ENCODE measurements around the gene PLXNC1.

PLXNC1 gene

DNA sequence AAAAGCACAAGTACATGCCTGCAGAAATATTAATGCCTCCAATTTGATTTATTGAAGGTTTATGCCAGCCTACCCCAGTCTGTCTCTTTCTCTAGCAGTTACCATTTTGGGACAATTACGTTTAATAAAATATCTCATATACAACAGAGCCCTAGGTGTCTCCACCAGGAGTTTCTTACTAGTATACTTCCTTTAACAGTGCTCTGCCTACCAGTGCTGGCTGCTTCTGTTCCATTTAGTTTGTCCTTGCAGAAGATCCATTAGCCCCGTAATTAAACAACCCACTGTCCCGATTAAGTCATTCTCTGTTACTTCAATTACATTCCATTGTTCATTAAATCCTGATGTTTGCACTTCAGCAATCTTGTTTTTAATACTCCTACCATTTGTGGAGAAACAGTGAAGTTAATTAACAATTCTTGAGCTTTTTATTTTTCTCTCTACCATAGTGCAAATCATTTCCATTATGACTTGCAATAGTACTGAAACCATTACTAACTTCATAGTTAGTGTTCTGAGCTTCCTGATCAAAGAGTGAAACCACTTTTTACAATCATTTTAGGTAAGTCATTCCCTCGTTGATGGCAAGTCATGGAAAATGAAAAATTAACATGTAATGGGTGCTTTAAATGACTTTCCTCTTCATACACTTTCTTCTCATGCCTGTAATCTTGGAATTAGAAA is 121.1 kb downstream of the PLXNC1 start:
- no peak for DNase-seq

DNA sequence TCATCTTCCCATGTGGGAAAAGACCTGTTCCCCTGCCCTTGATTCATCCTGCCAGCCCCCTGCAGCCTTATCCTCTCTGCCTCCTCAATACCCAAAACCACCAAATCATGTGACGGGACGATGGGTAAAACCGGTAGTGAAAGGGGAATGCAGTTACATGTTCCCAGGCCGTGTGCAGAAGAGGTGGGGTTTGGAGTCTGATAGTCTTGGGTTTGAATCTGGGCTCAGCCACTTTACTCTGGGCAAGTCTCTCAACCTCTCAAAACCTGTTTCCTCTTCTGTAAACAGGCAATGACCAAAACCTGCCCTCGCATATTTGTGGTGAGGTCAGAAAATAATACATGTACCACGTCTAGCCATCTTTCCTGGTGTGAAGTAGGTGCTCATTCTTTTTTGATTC is 123.0 kb downstream of the PLXNC1 start:
- no peak for DNase-seq

DNA sequence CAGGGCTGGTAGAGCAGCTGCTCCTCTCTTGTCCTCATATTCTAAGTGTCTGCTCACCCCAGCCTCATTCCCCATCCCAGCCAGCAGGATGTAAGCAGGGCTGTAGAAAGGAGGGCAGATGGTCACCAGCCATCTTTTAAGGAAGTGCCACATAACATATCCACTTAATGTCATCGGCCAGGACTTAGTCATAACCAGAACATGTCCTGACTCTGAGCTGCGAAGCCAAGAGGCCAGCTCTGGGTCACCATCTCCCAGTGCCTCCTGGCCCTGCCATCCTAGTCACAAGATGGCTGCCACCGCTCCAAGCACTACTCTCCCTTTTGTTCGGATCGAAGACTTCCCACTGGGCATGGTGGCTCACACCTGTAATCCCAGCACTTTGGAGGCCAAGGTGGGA is 123.9 kb downstream of the PLXNC1 start:
- no peak for DNase-seq

DNA sequence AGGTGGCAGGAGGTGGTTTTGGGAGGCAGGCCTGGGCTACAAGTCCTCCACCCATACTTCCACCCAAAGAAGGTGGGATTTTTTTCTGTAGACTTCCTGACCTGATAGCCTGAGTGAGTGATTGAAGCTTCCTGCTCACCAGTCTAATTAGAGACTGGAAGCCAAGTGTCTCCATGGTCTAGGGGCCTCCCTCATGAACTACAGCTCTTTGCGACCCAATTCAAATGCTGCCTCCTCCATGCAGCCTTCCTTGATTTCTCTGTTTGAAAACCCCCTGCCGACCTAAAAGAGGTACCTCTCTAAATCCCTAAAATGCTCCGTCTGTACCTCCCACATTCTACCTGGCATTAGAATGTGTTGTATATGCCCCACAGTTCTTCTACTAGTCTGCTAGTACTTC is 124.9 kb downstream of the PLXNC1 start:
- DNase-seq, result no peak

DNA sequence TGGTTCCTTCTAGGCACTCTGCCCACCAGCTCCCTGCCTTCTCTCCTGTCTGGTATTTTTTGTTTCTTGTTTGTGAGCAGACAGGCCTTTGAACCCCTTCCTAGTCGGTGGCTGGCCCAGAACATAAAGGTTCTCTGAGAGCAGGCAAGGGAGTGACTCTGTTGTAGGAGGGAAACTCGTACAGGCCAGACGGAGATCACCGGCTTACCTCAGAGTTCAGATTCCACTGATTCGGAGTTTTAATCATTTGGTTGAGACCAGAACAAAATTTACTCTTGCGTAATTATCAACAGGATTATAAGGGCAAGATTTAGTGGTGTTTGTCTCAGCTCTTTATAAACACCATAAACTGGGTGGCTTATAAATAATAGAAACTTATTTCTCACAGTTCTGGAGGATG is 128.3 kb downstream of the PLXNC1 start:
- no peak for DNase-seq

DNA sequence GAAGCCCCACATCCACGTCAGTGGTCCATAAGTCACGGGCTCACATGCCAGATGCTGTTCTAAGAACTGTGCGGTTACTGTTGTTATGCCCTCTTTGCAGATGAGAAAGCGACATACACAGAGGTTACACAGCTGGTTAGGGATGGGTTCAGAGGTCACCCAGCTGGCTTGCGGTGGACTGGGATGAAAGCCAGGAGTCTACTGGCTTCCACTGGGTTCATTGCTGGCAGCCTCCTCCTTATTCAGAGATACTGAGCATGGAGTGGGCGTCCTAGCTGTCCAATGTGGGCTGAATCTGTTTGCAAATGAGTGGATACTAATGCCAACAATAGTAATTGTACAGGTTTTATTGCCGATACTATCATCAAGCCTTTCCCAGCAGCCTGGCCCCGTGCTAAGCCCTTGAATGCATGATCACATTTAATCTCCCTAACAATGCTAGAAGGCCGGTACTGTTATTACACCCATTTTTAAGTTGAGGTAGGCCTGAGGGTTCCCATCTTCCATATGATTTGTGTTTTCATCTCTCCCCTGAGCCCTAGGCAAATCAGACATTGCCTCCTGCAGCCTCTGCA is 129.1 kb downstream of the PLXNC1 start:
- DNase-seq, result no peak

DNA sequence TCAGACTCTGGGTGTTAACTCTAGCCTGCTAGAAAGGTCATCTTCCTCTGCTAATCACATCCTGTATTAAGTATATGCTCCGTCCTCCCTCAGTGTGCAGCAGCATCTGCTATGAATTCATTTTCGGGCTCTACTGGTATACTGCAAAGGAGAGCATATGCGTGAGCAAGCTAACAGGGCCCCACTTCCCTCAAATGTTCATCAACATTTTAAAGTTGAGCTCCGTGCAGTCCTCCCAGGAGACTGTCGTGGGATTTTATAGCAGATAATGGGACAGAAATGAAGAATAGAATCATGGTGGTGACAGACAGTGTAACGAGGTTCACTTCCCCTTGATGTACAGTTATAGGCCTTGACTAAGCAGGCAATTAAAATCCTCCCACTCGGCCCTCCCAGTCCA is 131.7 kb downstream of the PLXNC1 start:
- DNase-seq, result no peak

DNA sequence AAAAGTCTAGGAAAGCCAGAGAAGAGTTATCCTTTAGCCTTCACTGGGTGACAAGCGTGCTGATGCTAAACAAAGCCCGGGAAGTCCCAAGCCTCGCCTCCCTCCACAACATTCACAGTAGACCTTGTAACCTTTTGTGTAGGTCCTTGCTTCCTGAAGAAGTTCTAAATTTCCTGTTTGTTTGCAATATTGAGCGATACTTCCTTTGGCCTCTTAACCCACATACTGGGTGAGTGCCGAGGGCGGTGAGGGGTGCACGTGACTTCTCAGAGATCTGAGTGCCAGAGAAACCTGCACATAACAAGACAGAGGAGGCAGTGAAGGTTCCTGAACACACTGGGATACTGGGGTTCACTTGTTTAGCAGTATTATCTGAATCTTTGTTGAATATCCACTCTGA is 134.3 kb downstream of the PLXNC1 start:
- DNase-seq, result peak; percentile 34

DNA sequence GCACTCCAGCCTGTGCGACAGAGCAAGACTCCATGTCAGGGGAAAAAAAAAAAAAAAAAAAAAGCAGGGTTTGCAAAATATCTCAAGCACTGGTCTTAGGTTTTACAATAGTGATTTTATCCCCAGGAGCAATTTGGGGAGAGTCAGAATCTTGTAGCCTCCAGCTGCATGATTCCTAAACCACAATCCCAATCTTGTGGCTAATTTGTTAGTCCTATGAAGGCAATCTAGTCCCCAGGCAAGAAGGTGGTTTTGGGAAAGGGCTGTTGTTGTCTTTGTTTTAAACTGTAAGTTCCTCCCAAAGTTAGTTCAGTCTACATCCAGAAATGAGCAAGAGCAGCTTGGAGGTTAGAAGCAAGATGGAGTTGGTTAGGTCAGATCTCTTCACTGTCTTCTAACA is 135.7 kb downstream of the PLXNC1 start:
- no peak for DNase-seq

DNA sequence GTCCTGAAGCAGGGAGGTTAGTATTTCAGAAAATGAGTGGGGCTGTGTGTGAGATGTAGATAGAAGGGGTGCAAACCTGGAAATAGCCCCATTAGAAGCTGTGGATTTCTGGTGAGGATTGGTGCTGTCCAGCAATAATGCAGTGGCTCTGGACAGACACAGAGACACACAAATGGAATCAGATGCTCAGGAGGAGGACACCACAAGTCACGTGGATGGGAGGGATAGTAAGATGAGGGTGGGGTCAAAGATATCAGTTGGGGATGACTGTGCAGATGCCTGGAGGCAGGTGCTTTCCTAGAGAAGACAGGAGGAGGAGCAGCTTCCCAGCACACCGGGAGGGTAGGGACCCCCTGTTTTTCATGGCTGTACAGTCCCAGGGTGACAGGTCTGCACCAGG is 136.5 kb downstream of the PLXNC1 start:
- DNase-seq, result no peak

DNA sequence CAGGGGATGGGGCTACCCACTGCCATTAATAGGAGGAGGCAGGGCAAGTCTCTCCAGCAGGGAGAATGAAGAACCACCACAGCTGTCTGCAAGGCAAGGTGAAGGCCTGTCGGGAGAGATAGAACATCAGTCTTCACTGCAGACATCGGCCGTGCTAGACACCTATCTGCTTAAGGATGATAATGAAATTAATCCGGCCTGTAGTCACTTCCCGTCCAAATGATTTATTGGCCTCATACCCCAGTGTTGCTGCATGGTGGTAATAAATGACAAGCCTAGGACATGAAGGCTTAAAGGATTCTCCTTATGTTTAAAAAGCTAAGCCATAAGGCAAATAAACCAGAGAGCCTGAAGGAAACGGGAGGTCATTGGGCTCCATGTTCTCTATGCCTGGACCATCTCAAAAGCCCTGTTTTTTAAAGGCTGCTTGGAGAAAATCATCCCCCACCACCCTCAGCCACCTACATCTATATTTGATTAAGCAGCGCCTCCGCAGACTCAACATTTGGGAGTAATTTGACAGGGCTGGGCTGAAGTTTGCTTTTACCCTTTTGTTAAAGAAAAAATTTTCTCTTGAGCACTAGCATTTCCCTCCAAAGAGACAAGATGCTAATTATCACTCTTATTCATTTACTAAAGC is 137.7 kb downstream of the PLXNC1 start:
- no peak for DNase-seq

DNA sequence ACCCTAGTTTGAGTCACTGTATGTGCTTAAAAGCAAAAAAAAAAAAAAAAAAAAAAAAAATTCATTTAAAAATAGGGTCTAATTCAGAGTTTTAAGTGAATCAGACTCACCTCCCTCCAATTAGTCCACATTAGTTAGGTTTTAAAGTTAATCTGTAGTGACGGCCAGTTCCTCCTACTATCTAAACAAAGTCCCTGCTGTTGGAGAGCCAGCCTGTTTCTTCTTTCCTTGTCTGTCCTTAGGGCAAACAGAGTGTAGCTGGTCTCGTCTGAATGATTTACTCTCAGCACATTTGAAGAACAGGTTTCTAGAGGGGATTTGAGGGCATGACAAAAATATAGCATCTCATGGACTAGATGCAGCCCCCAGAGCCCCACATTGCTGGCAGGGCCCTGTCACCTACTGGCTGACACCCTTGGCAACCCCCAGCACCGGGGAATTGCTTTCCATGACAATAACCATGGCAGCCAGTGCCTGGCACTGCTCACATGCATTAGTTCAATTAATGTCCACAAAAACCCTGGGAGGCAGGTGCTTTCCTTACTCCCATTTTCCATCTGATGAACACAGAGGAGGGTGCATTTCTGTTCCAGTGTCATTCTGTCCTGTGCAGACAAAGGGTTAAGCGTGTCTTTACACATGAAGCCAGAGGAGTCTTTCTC is 138.3 kb downstream of the PLXNC1 start:
- DNase-seq, result no peak

DNA sequence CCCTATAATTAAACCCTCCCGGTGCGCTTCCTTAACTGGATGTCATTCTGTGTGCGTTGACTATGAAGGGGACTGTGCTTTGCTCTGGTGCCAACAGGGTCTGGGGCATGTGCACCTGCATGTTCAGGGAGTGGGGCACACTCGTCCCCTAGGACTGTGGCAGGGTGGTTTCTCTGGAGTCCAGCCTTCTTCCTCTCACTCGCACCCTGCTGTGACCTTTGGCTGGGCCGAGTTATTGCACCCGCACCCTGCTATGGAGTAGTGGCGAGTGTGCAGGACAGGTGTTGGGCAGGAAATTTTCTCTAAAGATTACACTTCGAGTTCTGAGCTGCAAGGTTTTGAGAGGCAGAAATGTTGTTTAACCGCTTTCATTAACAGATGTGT is 138.9 kb downstream of the PLXNC1 start:
- no peak for DNase-seq

DNA sequence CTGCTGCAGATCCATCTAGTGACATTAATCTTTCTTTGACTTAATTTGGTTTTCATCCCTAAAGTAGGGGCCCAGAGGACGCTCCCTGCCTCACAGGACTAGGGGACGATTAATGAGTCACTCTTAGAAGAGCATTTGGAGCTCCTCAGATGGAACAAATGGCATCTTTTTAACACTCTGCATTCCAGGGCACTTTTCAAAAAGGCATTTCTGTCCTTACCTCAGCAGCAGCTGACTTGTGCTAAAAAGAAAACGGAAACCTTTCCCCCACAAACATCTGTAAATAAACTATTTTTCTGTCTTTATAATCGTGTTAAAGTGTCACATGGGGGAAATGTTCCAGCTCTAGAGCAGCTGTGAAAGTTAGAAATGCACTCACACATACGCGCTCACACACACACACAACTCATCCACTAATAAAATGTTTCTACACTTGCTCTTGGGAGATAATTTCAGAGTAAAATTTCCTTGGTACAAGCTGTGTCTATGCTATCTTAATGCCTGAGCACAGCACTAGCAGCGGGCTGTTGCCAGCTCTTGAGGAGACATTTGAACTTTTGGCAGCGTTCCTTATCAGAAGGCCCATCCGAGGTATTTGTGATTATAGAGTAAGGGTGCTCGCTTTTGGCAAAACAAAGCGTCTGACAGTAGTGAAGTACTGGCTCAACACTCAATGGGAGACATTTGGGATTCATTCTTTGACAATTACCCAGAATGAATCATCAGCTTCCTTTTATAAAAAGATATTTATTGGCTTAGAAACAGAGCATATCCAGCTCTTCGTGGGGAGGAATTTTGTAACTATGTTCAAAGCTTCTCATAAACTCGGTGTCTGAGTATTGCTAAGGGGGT is 141.3 kb downstream of the PLXNC1 start:
- DNase-seq, result no peak

DNA sequence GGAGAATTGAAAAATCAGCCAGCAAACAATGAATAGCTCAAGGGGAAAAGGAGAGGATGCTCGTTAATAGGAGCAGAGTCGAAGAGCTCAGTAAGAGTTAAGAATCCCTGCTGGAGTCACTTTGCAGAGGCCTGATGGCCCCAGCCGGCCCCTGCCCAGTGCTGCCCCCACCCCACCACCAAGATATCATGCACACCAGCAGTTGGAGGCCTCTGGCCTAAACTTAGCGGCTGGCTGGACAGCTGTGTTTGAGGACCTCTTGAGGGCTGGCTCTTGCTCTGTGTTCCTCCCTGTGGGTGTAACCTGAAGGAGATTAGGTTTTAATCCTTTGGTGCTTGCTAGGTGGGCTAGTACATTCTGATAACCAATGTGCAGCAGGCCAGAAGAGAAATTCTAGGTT is 142.0 kb downstream of the PLXNC1 start:
- no peak for DNase-seq

DNA sequence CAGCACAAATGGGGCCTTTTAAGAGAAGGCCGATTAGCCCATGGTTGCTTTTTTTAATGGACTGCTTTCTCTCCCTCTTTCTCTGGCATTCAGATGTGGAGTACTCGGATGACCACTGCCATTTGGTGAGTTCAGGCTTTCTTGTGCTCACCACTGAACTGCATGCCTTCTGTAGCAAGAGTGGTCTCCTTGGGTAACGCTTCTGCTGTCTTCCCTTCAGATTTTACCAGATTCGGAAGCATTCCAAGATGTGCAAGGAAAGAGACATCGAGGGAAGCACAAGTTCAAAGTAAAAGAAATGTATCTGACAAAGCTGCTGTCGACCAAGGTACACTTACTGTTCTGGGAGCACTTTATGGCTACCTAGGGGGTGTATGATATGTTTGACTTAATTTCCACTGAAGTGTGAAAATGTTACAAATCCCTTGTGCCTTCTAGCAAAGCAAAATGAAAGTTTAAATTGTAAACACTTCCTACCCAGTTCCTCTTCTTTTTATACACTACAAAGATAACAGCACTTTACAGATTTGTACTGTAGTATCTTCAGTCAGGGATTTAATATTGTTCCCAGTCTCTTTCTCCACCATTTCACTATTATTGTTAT is 148.8 kb downstream of the PLXNC1 start:
- DNase-seq, result no peak

DNA sequence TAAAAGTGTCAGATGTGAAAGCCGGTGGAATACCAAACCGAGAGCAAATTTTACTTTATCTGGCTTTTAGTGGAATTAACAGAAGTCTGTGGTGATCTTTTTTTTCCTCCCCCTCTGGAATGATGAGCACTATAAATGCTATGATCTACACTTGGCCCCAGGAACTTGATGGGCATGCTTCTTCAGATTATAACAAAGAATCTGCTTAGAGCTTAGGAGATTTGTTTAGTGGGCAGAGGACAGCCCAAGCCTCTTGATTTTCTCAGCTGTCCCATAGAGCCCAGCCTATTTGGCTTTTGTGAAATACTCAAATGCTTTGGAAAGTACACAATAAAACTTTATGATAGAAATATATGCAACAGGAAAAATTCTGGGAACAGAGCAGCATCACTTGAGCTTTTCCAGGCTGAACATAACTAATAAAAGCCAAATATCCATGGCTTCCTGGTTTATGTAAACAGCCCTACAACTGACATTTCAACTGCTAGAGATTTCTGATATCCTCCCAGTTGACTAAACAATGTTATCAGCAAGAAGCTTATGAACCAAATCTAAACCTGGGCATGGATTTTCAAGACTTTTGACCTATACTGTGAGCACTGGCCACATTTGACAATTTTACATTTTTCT is 149.6 kb downstream of the PLXNC1 start:
- DNase-seq, result no peak

DNA sequence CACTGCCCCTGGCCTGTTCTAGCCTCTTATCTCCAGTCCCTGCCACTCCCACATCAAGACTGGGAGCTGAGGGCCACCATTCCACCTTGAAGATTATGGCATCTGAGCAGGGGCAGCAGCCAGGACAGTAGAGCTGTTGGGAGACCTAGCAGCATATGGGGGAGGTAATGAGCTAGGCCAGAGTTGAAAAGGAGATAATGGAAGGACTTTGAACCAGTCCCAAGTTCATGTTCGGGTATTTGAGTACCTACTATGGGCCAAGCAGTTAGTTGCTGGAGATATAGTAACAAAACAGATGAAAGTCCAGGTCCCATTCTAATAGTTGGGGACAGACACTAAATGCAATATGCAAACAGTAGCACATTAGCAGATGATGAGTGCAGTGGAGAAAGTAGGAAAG is 151.5 kb downstream of the PLXNC1 start:
- no peak for DNase-seq

DNA sequence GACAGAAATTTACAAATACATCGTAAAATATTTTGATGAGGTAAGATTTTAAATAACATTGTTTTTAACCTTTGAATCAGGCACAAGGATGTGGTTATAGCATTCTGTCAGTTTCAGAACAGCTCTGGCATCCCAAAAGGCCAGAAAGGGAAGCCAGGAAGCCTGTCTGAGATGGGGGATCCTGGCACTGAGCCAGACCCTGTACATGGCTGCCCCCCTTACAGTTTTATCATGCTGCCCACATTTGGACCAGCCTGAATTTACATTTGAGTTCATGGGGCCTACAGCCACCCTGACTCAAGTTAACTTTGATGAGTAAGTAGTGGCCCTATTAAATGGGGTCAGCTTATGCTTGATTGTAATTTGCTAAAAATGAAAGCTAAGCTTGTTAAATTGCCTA is 155.6 kb downstream of the PLXNC1 start:
- DNase-seq, result no peak

DNA sequence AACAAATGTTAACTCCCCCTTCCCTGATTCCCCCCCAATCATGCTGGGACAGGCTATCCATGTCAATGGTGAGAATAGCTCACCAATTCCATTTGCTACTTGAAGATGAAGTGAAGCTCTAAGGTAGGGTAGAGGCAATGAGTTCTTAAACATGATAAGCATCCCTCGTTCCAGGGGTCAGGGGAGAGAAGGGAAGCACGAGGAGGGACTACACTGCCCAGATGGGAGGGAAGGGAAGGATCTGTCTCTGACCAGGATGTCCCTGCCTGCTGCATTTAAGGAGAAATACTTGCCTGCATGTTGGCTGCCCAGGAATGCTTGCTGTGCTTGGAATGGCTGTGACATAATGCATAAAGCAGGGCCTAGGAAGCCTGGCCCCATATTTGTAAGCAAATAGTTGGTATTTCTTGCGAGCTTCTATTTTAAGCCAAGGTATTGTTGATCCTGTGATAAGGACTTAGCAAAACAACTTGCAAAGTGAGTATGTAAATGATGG is 156.2 kb downstream of the PLXNC1 start:
- no peak for DNase-seq

DNA sequence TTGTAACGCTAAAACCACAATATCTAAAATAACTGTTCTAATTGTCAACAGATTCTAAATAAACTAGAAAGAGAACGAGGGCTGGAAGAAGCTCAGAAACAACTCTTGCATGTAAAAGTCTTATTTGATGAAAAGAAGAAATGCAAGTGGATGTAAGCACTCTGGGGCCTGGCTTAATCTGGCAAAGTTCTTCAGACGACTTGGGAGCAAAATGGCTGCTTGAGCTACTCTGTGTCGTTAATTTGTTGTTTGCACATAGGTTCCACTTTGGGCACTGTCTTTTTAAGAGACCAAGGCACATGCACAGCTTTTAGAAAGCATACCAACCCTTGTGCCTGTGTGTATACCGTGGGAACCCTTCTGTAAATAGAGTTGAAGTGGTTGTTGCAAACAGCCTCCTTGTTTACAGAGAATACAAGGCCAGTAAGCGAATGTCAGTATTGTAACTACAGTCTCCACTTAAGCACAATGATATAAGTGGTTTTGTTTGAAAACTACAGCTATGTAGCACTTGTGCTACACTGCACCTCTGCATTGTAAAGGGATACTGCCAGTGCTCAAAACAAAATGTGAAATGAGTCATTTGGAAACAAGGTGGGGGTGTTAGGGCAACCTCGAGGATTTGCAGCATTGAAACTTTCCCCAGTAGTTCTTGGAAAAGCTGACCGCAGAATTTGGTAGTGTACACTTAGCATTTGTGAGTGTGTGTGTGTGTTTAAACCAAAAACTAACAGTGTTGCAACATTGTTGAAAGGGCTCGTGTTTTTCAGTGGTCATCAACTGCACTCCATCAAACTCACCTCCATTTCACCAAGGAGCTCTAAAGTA is 157.0 kb downstream of the PLXNC1 start:
- no peak for DNase-seq
